Keratinocyte (primary cell): ENCODE measurements around the gene TAB3. TPM values are rescaled to one million over a fixed set of nuclear protein-coding genes. Genes with fewer than 3 reads are reported as not detected.

Experiments
- DNase-seq: peaks from one replicate; pipeline ENCODE4 v3.0.0-alpha.2; 2011; ENCODE audit warnings: low read depth, missing footprints, low spot score
- FAIRE-seq: peaks from 2 replicates; lab custom pipeline; 2011; peaks lifted over from hg19 to GRCh38; lab: Jason Lieb, UNC
- H2AFZ ChIP-seq: 2 replicates; pipeline ENCODE4 v1.6.0; 2012; ENCODE audit warnings: low read length, control low read depth, inconsistent platforms; ENCODE audit not compliant: control insufficient read depth
- H3K27ac ChIP-seq: 2 replicates; pipeline ENCODE4 v1.5.1; 2011; ENCODE audit warnings: low read length; ENCODE audit not compliant: control insufficient read depth, insufficient read depth
- H3K27me3 ChIP-seq: 3 replicates; pipeline ENCODE4 v1.6.0; 2011; ENCODE audit warnings: low read length; ENCODE audit not compliant: control insufficient read depth, insufficient read depth; ENCODE audit errors: extremely low read depth
- H3K36me3 ChIP-seq, 2 experiments: 2 replicates in 1 of 2; 3 replicates in 1 of 2; pipeline ENCODE4 v1.5.1; 2011; ENCODE audit warnings: low read length in 2 of 2, mild to moderate bottlenecking in 1 of 2; ENCODE audit not compliant: control insufficient read depth in 2 of 2, insufficient read depth in 2 of 2; ENCODE audit errors: extremely low read depth in 1 of 2
- H3K4me1 ChIP-seq: 3 replicates; pipeline ENCODE4 v1.5.1; 2011; ENCODE audit warnings: low read length; ENCODE audit not compliant: control insufficient read depth, insufficient read depth; ENCODE audit errors: extremely low read depth
- H3K4me2 ChIP-seq: 3 replicates; pipeline ENCODE4 v1.6.0; 2011; ENCODE audit warnings: low read depth, low read length; ENCODE audit not compliant: control insufficient read depth, insufficient read depth; ENCODE audit errors: extremely low read depth
- H3K4me3 ChIP-seq, 3 experiments: fragments of 200-600 bp in 1 of 3; sonication (generic) in 1 of 3; 2 replicates in 2 of 3; 3 replicates in 1 of 3; pipeline ENCODE4 v1.5.1; 2011 to 2016; ENCODE audit warnings: low read length in 3 of 3, mild to moderate bottlenecking in 3 of 3, control low read depth in 2 of 3, inconsistent platforms in 1 of 3, low read depth in 1 of 3, mixed read lengths in 1 of 3, mixed run types in 1 of 3, moderate library complexity in 1 of 3; ENCODE audit not compliant: control insufficient read depth in 2 of 3, insufficient read depth in 2 of 3; ENCODE audit errors: extremely low read depth in 1 of 3
- H3K79me2 ChIP-seq: 2 replicates; pipeline ENCODE4 v1.6.0; 2012; ENCODE audit warnings: low read length; ENCODE audit not compliant: control insufficient read depth, insufficient read depth
- H3K9ac ChIP-seq: 3 replicates; pipeline ENCODE4 v1.6.0; 2011; ENCODE audit warnings: low read length; ENCODE audit not compliant: control insufficient read depth, insufficient read depth; ENCODE audit errors: extremely low read depth
- H3K9me1 ChIP-seq: 3 replicates; pipeline ENCODE4 v1.6.0; 2011; ENCODE audit warnings: low read length; ENCODE audit not compliant: control insufficient read depth, insufficient read depth; ENCODE audit errors: extremely low read depth
- H3K9me3 ChIP-seq: 2 replicates; pipeline ENCODE4 v1.5.1; 2012; ENCODE audit warnings: low read depth, low read length; ENCODE audit not compliant: control insufficient read depth
- H4K20me1 ChIP-seq: 3 replicates; pipeline ENCODE4 v1.6.0; 2011; ENCODE audit warnings: low read length; ENCODE audit not compliant: control insufficient read depth, insufficient read depth; ENCODE audit errors: extremely low read depth
- CTCF ChIP-seq, 3 experiments: IDR thresholded peaks in 1 of 3; conservative IDR thresholded peaks in 1 of 3; optimal IDR thresholded peaks in 1 of 3; 2 replicates in 2 of 3; 3 replicates in 1 of 3; pipeline versions ENCODE3 to v1.5.1; 2011; ENCODE audit warnings: low read length in 3 of 3, mild to moderate bottlenecking in 3 of 3, moderate library complexity in 2 of 3, control low read depth in 1 of 3, inconsistent platforms in 1 of 3; ENCODE audit not compliant: insufficient read depth in 2 of 3; ENCODE audit errors: extremely low read depth in 1 of 3
- EZH2 ChIP-seq: IDR thresholded peaks from one replicate; pipeline ENCODE4 v1.6.1; 2012; ENCODE audit warnings: inconsistent platforms, mild to moderate bottlenecking, low read length, moderate library complexity
- dilution Hi-C: fragments of 300-500 bp; cut with MboI; formaldehyde crosslinking; loops from one replicate; pipeline ENCODE4 v1.7.0; 2020; ENCODE audit warnings: low sequenced_read_pairs; ENCODE audit not compliant: extremely low pct_ligation_motif_present
- polyA plus RNA-seq, 5 experiments: library from polyadenylated mRNA; depleted of rRNA in 3 of 5; stranded (reverse) in 3 of 5; stranded (forward) in 1 of 5; unstranded in 1 of 5; fragments of >200 nt; gene quantifications; 1 replicate in 1 of 5; 2 replicates in 3 of 5; 3 replicates in 1 of 5; pipeline versions ENCODE4 v1.2.1 to v1.2.3, GENCODE V29; 2011 to 2012; ENCODE audit warnings: missing spikeins in 2 of 5, low read depth in 1 of 5, low replicate concordance in 1 of 5

Gene TAB3
- polyA plus RNA-seq, 1 donor (not counting 4 experiments of a cell fraction or from before 2014, with no cell fraction given): 25.5 TPM

- Histone ChIP-seq H3K36me3 (no peaks in the 10 kb centered on the region), H3K9ac (no peak overlapping the region), H3K4me3 (no peak overlapping the region), H3K4me1 (no peaks in the 10 kb centered on the region), H3K27me3 (no peaks in the 10 kb centered on the region), H4K20me1 (no peaks in the 10 kb centered on the region), H2AFZ (no peak overlapping the region), H3K9me1 (no peaks in the 10 kb centered on the region), H3K79me2 (no peaks in the 10 kb centered on the region), H3K9me3 (no peaks in the 10 kb centered on the region), H3K4me2 (no peak overlapping the region), H3K27ac (no peak overlapping the region)
- DNase-seq (no peak), FAIRE-seq (no peak)
- dilution Hi-C loops: no loop called here
- TF ChIP-seq EZH2 (no peak), CTCF (optimal IDR thresholded peaks at IDR 0.05 in 1 of 3, IDR thresholded peaks at IDR 0.05 in 1 of 3, conservative IDR thresholded peaks at IDR 0.05 in 1 of 3; ENCODE audit: extremely low read depth in 1 of 3, insufficient read depth in 2 of 3, low read length in 3 of 3) (no peak)
These were observed 25.1 kb downstream of the TAB3 start for GRCh38 chrX:30863974-30864373.

- no peak overlapping the region for H2AFZ ChIP-seq
- H3K27me3 ChIP-seq: no peaks in the 10 kb centered on the region
- no peak for DNase-seq
- no peak overlapping the region for H3K9ac ChIP-seq
- H3K36me3 ChIP-seq: peaks cover 0 to 2% of the 10 kb centered on the region in 2 experiments
- no peak for TF ChIP-seq EZH2
- TF ChIP-seq CTCF (optimal IDR thresholded peaks at IDR 0.05 in 1 of 3, IDR thresholded peaks at IDR 0.05 in 1 of 3, conservative IDR thresholded peaks at IDR 0.05 in 1 of 3; ENCODE audit: extremely low read depth in 1 of 3, insufficient read depth in 2 of 3, low read length in 3 of 3): no peak
- H3K4me1 ChIP-seq: no peaks in the 10 kb centered on the region
- H3K9me1 ChIP-seq: no peaks in the 10 kb centered on the region
- H3K9me3 ChIP-seq: no peaks in the 10 kb centered on the region
- H3K4me2 ChIP-seq: no peak overlapping the region
- no peak overlapping the region for H3K4me3 ChIP-seq
- dilution Hi-C loops: no loop called here
- H4K20me1 ChIP-seq: no peaks in the 10 kb centered on the region
- FAIRE-seq: no peak
- no peaks in the 10 kb centered on the region for H3K79me2 ChIP-seq
- H3K27ac ChIP-seq: no peak overlapping the region
These were observed 31.0 kb downstream of the TAB3 start for GRCh38 chrX:30858098-30858497.
